ENCODE results near the gene RRAGB. TPM values are rescaled to one million over a fixed set of nuclear protein-coding genes. Genes with fewer than 3 reads are reported as not detected.
"Not testable (repeated sequence)": the region's sequence is repeated elsewhere in the genome, so short reads cannot be mapped to it uniquely, and the experiment has no call there.

The RRAGB gene
- polyA plus RNA-seq, 4 donors, result 7.6 to 25.7 (median 14.1) TPM

DNA sequence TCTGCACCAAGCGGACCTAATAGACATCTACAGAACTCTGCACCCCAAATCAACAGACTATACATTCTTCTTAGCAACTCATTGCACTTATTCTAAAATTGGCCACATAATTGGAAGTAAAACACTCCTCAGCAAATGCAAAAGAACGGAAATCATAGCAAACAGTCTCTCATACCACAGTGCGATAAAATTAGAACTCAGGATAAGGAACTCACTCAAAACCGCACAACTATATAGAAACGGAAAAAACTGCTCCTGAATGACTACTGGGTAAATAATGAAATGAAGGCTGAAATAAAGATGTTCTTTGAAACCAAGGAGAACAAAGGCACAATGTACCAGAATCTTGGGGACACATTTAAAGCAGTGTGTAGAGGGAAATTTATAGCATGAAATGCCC lies 12.5 kb upstream of the RRAGB start:
- not testable (repeated sequence) for H3K36me3 ChIP-seq (ENCODE audit: control insufficient read depth in 3 of 3, insufficient read depth in 2 of 3, low read depth in 1 of 3, low read length in 3 of 3); H3K27ac ChIP-seq (ENCODE audit: low read depth in 1 of 3, low read length in 2 of 3); DNase-seq; H3K4me1 ChIP-seq (ENCODE audit: control insufficient read depth in 3 of 3, insufficient read depth in 2 of 3, low read depth in 1 of 3, low read length in 2 of 3); H3K27me3 ChIP-seq (ENCODE audit: control insufficient read depth in 3 of 3, insufficient read depth in 3 of 3, low read length in 3 of 3); H3K4me3 ChIP-seq (ENCODE audit: low read depth in 1 of 3, low read length in 3 of 3); H3K9me3 ChIP-seq (ENCODE audit: control insufficient read depth in 2 of 2, insufficient read depth in 1 of 2, low read depth in 1 of 2, low read length in 1 of 2); FAIRE-seq
- WGBS, 3 donors, result 68 to 71% (median 69%) methylated on average over 5 of the region's 5 CpGs

DNA sequence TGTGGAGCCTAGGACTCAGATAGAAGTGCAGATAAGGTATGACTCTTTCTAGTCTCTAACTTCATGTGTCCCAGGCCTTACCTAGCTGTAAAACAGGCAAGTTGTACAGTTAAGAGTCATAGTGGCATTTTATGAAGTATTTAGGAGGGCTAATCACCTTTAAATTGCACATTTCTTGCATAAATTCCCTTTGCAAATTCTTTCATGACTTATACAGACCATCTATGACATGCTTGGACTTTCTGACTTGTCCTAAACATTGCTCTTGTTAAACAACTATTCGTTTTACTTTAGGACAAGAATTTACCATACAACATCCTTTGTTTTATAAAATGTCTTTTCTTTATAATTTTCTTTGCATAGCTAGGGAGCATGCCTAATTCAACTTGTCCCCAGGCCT lies 7.8 kb upstream of the RRAGB start:
- Histone ChIP-seq H3K27me3 (ENCODE audit: control insufficient read depth in 3 of 3, insufficient read depth in 3 of 3, low read length in 3 of 3) (no peaks in the 10 kb centered on the region), H3K4me1 (ENCODE audit: control insufficient read depth in 3 of 3, insufficient read depth in 2 of 3, low read depth in 1 of 3, low read length in 2 of 3) (no peaks in the 10 kb centered on the region), H3K4me3 (ENCODE audit: low read depth in 1 of 3, low read length in 3 of 3) (no peak overlapping the region), H3K27ac (ENCODE audit: low read depth in 1 of 3, low read length in 2 of 3) (no peak overlapping the region), H3K36me3 (ENCODE audit: control insufficient read depth in 3 of 3, insufficient read depth in 2 of 3, low read depth in 1 of 3, low read length in 3 of 3) (no peaks in the 10 kb centered on the region), H3K9me3 (ENCODE audit: control insufficient read depth in 2 of 2, insufficient read depth in 1 of 2, low read depth in 1 of 2, low read length in 1 of 2) (peaks cover 0 to 2% of the 10 kb centered on the region in 2 donors)
- no peak for FAIRE-seq
- DNase-seq, result no peak
- 30 to 46% (median 35%) methylated on average over 1 of the region's 1 CpG for WGBS, 3 donors

DNA sequence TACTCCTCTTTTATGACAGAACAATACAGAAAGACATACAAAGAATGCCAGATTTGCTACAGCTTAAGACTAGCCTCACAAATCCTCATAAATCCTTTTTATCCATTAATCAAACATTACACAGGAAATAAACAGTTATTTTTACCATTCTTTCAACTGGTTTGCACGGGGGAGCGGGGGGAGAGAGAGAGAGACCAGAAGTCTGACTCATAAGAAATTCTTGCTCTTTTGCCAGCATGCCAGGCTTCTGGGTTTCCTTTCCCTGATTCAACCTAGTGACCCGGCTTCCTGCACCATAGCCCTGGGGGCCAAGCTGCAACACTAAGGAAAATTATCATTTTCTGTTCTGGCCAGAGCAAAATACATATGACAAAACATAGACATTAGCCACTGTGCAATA lies 6.8 kb upstream of the RRAGB start:
- H3K4me1 ChIP-seq (ENCODE audit: control insufficient read depth in 3 of 3, insufficient read depth in 2 of 3, low read depth in 1 of 3, low read length in 2 of 3), result no peaks in the 10 kb centered on the region
- H3K27ac ChIP-seq (ENCODE audit: low read depth in 1 of 3, low read length in 2 of 3), result no peak overlapping the region
- H3K36me3 ChIP-seq (ENCODE audit: control insufficient read depth in 3 of 3, insufficient read depth in 2 of 3, low read depth in 1 of 3, low read length in 3 of 3), result no peaks in the 10 kb centered on the region
- H3K4me3 ChIP-seq (ENCODE audit: low read depth in 1 of 3, low read length in 3 of 3), result no peak overlapping the region
- WGBS, 3 donors, result 42 to 55% (median 54%) methylated on average over 3 of the region's 3 CpGs
- peaks cover 0 to 2% of the 10 kb centered on the region in 2 donors for H3K9me3 ChIP-seq (ENCODE audit: control insufficient read depth in 2 of 2, insufficient read depth in 1 of 2, low read depth in 1 of 2, low read length in 1 of 2)
- DNase-seq (no peak), FAIRE-seq (no peak)
- no peaks in the 10 kb centered on the region for H3K27me3 ChIP-seq (ENCODE audit: control insufficient read depth in 3 of 3, insufficient read depth in 3 of 3, low read length in 3 of 3)

DNA sequence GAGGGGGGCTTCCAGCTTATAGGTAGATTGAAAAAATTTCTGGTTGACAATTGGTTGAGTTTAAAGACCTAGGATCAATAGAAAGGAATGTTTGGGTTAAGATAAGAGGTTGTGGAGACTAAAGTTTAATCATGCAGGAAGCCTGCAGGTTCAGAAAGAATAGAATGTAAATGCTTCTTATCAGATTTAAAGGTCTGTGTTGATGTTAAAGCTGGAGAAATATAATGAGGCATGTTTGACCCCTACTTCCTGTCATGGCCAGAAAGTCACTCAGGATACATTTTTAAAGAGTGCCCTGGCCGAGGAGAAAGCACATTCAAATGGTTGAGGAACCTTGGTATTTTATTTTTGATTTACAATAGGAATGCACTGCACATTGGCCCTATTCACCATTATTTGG lies 3.9 kb upstream of the RRAGB start:
- 26 to 60% (median 26%) methylated on average over 1 of the region's 1 CpG for WGBS, 3 donors
- no peak for DNase-seq
- no peaks in the 10 kb centered on the region for H3K36me3 ChIP-seq (ENCODE audit: control insufficient read depth in 3 of 3, insufficient read depth in 2 of 3, low read depth in 1 of 3, low read length in 3 of 3)
- no peak overlapping the region for H3K27ac ChIP-seq (ENCODE audit: low read depth in 1 of 3, low read length in 2 of 3)
- H3K9me3 ChIP-seq (ENCODE audit: control insufficient read depth in 2 of 2, insufficient read depth in 1 of 2, low read depth in 1 of 2, low read length in 1 of 2), result peaks cover 0 to 2% of the 10 kb centered on the region in 2 donors
- FAIRE-seq, result no peak
- H3K4me1 ChIP-seq (ENCODE audit: control insufficient read depth in 3 of 3, insufficient read depth in 2 of 3, low read depth in 1 of 3, low read length in 2 of 3), result no peaks in the 10 kb centered on the region
- H3K27me3 ChIP-seq (ENCODE audit: control insufficient read depth in 3 of 3, insufficient read depth in 3 of 3, low read length in 3 of 3), result no peaks in the 10 kb centered on the region
- no peak overlapping the region for H3K4me3 ChIP-seq (ENCODE audit: low read depth in 1 of 3, low read length in 3 of 3)

DNA sequence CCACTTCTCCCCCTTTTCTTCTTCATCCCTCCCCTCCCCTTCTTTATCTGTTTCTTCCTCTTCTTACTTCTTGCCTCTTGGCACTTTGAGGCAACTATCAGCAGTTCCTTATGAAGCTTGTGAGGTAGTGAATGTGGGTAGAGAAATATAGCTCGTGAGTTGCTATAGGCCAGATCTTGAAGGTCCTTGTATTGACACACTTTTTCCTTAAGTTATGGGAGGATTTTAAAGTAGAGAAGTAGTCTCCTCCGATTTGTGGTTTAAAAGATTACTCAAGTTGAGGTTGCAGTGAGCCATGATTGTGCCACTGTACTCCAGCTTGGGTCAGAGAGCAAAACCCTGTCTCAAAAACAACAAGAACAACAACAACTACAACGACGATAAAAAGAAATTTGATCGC lies 3.4 kb upstream of the RRAGB start:
- Histone ChIP-seq H3K27me3 (ENCODE audit: control insufficient read depth in 3 of 3, insufficient read depth in 3 of 3, low read length in 3 of 3) (no peaks in the 10 kb centered on the region), H3K9me3 (ENCODE audit: control insufficient read depth in 2 of 2, insufficient read depth in 1 of 2, low read depth in 1 of 2, low read length in 1 of 2) (no peaks in the 10 kb centered on the region), H3K4me3 (ENCODE audit: low read depth in 1 of 3, low read length in 3 of 3) (no peak overlapping the region), H3K36me3 (ENCODE audit: control insufficient read depth in 3 of 3, insufficient read depth in 2 of 3, low read depth in 1 of 3, low read length in 3 of 3) (no peaks in the 10 kb centered on the region), H3K27ac (ENCODE audit: low read depth in 1 of 3, low read length in 2 of 3) (no peak overlapping the region), H3K4me1 (ENCODE audit: control insufficient read depth in 3 of 3, insufficient read depth in 2 of 3, low read depth in 1 of 3, low read length in 2 of 3) (peaks cover 0 to 3% (median 0%) of the 10 kb centered on the region in 3 donors)
- WGBS, 3 donors, result 79 to 85% (median 84%) methylated on average over 5 of the region's 5 CpGs
- no peak for DNase-seq
- no peak for FAIRE-seq

DNA sequence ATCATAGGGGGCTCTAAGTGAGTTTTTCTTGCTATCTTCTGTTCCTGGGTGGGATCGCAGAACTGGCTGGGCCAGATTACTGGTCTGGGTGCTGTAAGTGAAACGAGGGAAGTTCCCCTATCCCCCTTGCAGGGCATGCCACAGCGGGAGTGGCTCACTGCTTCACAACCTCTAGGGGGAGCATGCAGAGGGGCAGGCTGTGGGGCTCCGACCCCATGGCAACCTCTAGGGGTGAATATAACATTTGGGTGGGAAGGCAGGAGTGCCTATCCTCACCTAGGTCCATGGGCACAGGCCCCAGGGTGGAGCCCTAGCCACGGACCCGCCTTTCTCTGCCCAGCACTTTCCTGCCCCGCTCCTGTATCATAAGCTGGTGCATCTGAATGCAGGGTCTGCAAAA lies 1.7 kb upstream of the RRAGB start:
- H3K27ac ChIP-seq (ENCODE audit: low read depth in 1 of 3, low read length in 2 of 3), result no peak overlapping the region
- no peak overlapping the region for H3K4me3 ChIP-seq (ENCODE audit: low read depth in 1 of 3, low read length in 3 of 3)
- FAIRE-seq (no peak), DNase-seq (no peak)
- H3K4me1 ChIP-seq (ENCODE audit: control insufficient read depth in 3 of 3, insufficient read depth in 2 of 3, low read depth in 1 of 3, low read length in 2 of 3), result peaks cover 0 to 6% (median 0%) of the 10 kb centered on the region in 3 donors
- H3K27me3 ChIP-seq (ENCODE audit: control insufficient read depth in 3 of 3, insufficient read depth in 3 of 3, low read length in 3 of 3), result no peaks in the 10 kb centered on the region
- 62 to 85% (median 66%) methylated on average over 7 of the region's 7 CpGs for WGBS, 3 donors
- H3K36me3 ChIP-seq (ENCODE audit: control insufficient read depth in 3 of 3, insufficient read depth in 2 of 3, low read depth in 1 of 3, low read length in 3 of 3), result no peaks in the 10 kb centered on the region
- no peaks in the 10 kb centered on the region for H3K9me3 ChIP-seq (ENCODE audit: control insufficient read depth in 2 of 2, insufficient read depth in 1 of 2, low read depth in 1 of 2, low read length in 1 of 2)

DNA sequence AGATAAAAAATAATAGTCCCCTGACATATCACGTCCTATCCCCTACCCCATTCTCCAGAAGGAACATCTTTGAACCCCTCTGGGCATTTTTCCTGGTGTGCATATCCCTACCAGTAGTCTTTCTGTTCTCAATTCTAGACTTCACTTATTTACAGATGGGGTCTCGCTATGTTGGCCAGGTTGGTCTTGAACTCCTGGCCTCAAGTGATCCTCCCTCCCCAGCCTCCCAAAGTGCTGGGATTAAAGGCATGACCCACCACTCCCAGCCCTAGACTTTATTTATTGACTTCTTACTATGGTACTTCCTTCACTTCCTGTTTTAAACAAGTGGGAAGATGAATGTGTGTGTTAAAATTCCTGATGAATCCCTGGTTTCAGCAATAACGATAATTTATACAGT lies 612 bp upstream of the RRAGB start:
- H3K36me3 ChIP-seq (ENCODE audit: control insufficient read depth in 3 of 3, insufficient read depth in 2 of 3, low read depth in 1 of 3, low read length in 3 of 3), result peaks cover 0 to 3% (median 0%) of the 10 kb centered on the region in 3 donors
- H3K4me1 ChIP-seq (ENCODE audit: control insufficient read depth in 3 of 3, insufficient read depth in 2 of 3, low read depth in 1 of 3, low read length in 2 of 3), result peaks cover 0 to 6% (median 0%) of the 10 kb centered on the region in 3 donors
- 34 to 69% (median 53%) methylated on average over 3 of the region's 3 CpGs for WGBS, 3 donors
- no peaks in the 10 kb centered on the region for H3K9me3 ChIP-seq (ENCODE audit: control insufficient read depth in 2 of 2, insufficient read depth in 1 of 2, low read depth in 1 of 2, low read length in 1 of 2)
- H3K4me3 ChIP-seq (ENCODE audit: low read depth in 1 of 3, low read length in 3 of 3), result peak overlapping the region in 1 of 3 donors; percentile 68
- no peaks in the 10 kb centered on the region for H3K27me3 ChIP-seq (ENCODE audit: control insufficient read depth in 3 of 3, insufficient read depth in 3 of 3, low read length in 3 of 3)
- no peak for FAIRE-seq
- peak overlapping the region in 2 of 3 donors; percentile 44 to 94 for H3K27ac ChIP-seq (ENCODE audit: low read depth in 1 of 3, low read length in 2 of 3)
- no peak for DNase-seq

DNA sequence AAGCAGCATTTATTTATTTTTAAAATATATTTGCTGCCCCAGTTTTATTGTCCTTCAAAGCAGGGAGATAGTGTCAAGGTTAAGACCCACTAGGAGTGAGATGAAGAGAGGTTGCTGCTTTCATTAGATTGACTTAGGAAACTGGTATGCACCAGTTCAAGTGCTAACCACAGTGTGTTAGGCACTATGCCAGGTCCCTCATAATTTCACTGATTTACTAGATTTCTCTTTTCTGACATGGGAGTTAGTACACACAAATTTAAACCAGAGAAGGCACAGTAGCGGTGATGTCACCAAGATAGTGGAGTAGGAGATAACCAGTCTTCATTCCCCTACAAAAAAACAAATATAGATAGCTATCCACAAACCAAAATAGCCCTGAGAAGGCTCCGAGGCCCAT lies 14.3 kb downstream of the RRAGB start:
- no peaks in the 10 kb centered on the region for H3K4me1 ChIP-seq (ENCODE audit: control insufficient read depth in 3 of 3, insufficient read depth in 2 of 3, low read depth in 1 of 3, low read length in 2 of 3)
- H3K27ac ChIP-seq (ENCODE audit: low read depth in 1 of 3, low read length in 2 of 3), result no peak overlapping the region
- WGBS, 3 donors, result 69 to 98% (median 94%) methylated on average over 2 of the region's 2 CpGs
- no peak for FAIRE-seq
- H3K4me3 ChIP-seq (ENCODE audit: low read depth in 1 of 3, low read length in 3 of 3), result no peak overlapping the region
- H3K36me3 ChIP-seq (ENCODE audit: control insufficient read depth in 3 of 3, insufficient read depth in 2 of 3, low read depth in 1 of 3, low read length in 3 of 3), result peaks cover under 1 to 7% (median 6%) of the 10 kb centered on the region in 3 donors
- no peak for DNase-seq
- H3K27me3 ChIP-seq (ENCODE audit: control insufficient read depth in 3 of 3, insufficient read depth in 3 of 3, low read length in 3 of 3), result no peaks in the 10 kb centered on the region
- no peaks in the 10 kb centered on the region for H3K9me3 ChIP-seq (ENCODE audit: control insufficient read depth in 2 of 2, insufficient read depth in 1 of 2, low read depth in 1 of 2, low read length in 1 of 2)

DNA sequence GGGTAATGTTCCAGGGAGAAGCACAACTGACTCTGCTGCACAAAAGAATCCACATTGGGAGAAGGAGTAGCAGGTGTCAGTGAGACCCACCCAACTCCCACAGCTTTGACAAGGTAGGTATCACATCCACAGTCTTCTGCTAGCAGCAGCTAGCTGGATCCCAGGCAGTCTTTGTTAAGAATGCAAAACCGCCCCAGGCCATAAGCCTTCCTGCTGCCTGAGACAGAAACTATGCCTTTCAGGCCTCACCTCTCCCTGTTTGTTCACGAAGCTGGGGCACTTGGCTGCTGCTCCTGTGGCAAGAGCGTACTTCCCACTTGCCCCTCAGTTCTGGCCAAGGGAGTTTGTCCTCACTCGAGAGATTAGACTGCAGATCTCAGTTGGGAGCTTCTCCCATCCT lies 21.4 kb downstream of the RRAGB start:
- 72 to 96% (median 95%) methylated on average over 4 of the region's 4 CpGs for WGBS, 3 donors
- FAIRE-seq, result no peak

More for the DNA sequence above, 21.4 kb downstream of the RRAGB start:
- Histone ChIP-seq H3K36me3 (ENCODE audit: control insufficient read depth in 3 of 3, insufficient read depth in 2 of 3, low read depth in 1 of 3, low read length in 3 of 3) (peaks cover 5 to 25% (median 11%) of the 10 kb centered on the region in 3 donors), H3K9me3 (ENCODE audit: control insufficient read depth in 2 of 2, insufficient read depth in 1 of 2, low read depth in 1 of 2, low read length in 1 of 2) (no peaks in the 10 kb centered on the region), H3K27ac (ENCODE audit: low read depth in 1 of 3, low read length in 2 of 3) (no peak overlapping the region), H3K4me3 (ENCODE audit: low read depth in 1 of 3, low read length in 3 of 3) (no peak overlapping the region), H3K27me3 (ENCODE audit: control insufficient read depth in 3 of 3, insufficient read depth in 3 of 3, low read length in 3 of 3) (no peaks in the 10 kb centered on the region), H3K4me1 (ENCODE audit: control insufficient read depth in 3 of 3, insufficient read depth in 2 of 3, low read depth in 1 of 3, low read length in 2 of 3) (no peaks in the 10 kb centered on the region)
- DNase-seq, result no peak

Measured in small intestine (tissue), 7 donors.